H1 (cell line): ENCODE data around the gene IRF2BP2. TPM values are rescaled to one million over a fixed set of nuclear protein-coding genes. Genes with fewer than 3 reads are reported as not detected.
"Not testable (repeated sequence)": the region's sequence is repeated elsewhere in the genome, so short reads cannot be mapped to it uniquely, and the experiment has no call there.

Experiments
- CTCF ChIA-PET: fragments of 300-600 bp; sonication (Branson Sonifier 250); formaldehyde crosslinking; loops from one replicate; lab custom pipeline; 2021; ENCODE audit not compliant: partially characterized antibody; lab: Charles Lee
- POLR2A ChIA-PET: fragments of 300-600 bp; sonication (Branson Sonifier 250); formaldehyde crosslinking; loops from one replicate; lab custom pipeline; 2021; ENCODE audit warnings: inconsistent platforms; ENCODE audit not compliant: partially characterized antibody; lab: Charles Lee
- DNase-seq, 2 experiments: peaks; one replicate each; pipeline versions ENCODE4 v3.0.0 to v3.0.0-alpha.2; 2010 to 2022; ENCODE audit warnings: low spot score in 2 of 2, low read depth in 1 of 2, mixed read lengths in 1 of 2
- FAIRE-seq: peaks from 2 replicates; lab custom pipeline; 2011; peaks lifted over from hg19 to GRCh38; lab: Jason Lieb, UNC
- H2AFZ ChIP-seq: 2 replicates; pipeline ENCODE4 v1.8.1; 2012; ENCODE audit warnings: low read length, inconsistent platforms
- H2AK5ac ChIP-seq: 2 replicates; pipeline ENCODE4 v1.6.1; 2013; ENCODE audit warnings: low read depth, low read length
- H2BK120ac ChIP-seq: replicated peaks from 2 replicates; pipeline ENCODE3; 2013; ENCODE audit warnings: low read depth, low read length, inconsistent platforms
- H2BK12ac ChIP-seq: 2 replicates; pipeline ENCODE4 v1.6.1; 2013; ENCODE audit warnings: low read depth, low read length
- H2BK15ac ChIP-seq: 2 replicates; pipeline ENCODE4 v1.6.1; 2013; ENCODE audit warnings: low read length
- H2BK20ac ChIP-seq: 2 replicates; pipeline ENCODE4 v1.6.1; 2013; ENCODE audit warnings: low read length
- H2BK5ac ChIP-seq: 2 replicates; pipeline ENCODE4 v1.6.1; 2013; ENCODE audit warnings: low read depth, low read length
- H3K14ac ChIP-seq: 2 replicates; pipeline ENCODE4 v1.6.1; 2013; ENCODE audit warnings: inconsistent platforms; ENCODE audit not compliant: insufficient read length
- H3K18ac ChIP-seq: 2 replicates; pipeline ENCODE4 v1.6.1; 2013; ENCODE audit warnings: low read length; ENCODE audit errors: extremely low read depth
- H3K23ac ChIP-seq: 2 replicates; pipeline ENCODE4 v1.6.1; 2013; ENCODE audit warnings: inconsistent platforms; ENCODE audit not compliant: insufficient read length
- H3K23me2 ChIP-seq: 2 replicates; pipeline ENCODE4 v1.6.1; 2013; ENCODE audit warnings: low read depth, low read length
- H3K27ac ChIP-seq: 2 replicates; pipeline ENCODE4 v1.6.1; 2011; ENCODE audit warnings: low read depth, low read length, inconsistent platforms
- H3K27me3 ChIP-seq, 4 experiments: replicated peaks in 1 of 4; 1 replicate in 1 of 4; 2 replicates in 3 of 4; pipeline versions ENCODE4 v1.6.1 to v1.8.1; 2011 to 2013; ENCODE audit warnings: low read length in 3 of 4, mild to moderate bottlenecking in 3 of 4, inconsistent platforms in 2 of 4, mixed read lengths in 2 of 4, moderate library complexity in 1 of 4; ENCODE audit not compliant: control insufficient read depth in 3 of 4, insufficient read depth in 3 of 4; ENCODE audit errors: extremely low read depth in 1 of 4
- H3K36me3 ChIP-seq, 4 experiments: 2 replicates each; pipeline versions ENCODE4 v1.6.1 to v1.8.1; 2011 to 2013; ENCODE audit warnings: mild to moderate bottlenecking in 4 of 4, low read length in 3 of 4, moderate library complexity in 2 of 4, control low read depth in 1 of 4, inconsistent platforms in 1 of 4; ENCODE audit not compliant: insufficient read depth in 4 of 4, control insufficient read depth in 2 of 4
- H3K4ac ChIP-seq: replicated peaks from 2 replicates; pipeline ENCODE3; 2013; ENCODE audit warnings: low read length, low read depth, mixed read lengths, inconsistent platforms; ENCODE audit not compliant: insufficient read length
- H3K4me1 ChIP-seq, 4 experiments: replicated peaks in 1 of 4; 1 replicate in 1 of 4; 2 replicates in 3 of 4; pipeline versions ENCODE4 v1.6.1 to v1.8.1; 2011 to 2013; ENCODE audit warnings: low read length in 3 of 4, inconsistent platforms in 2 of 4, mixed read lengths in 1 of 4; ENCODE audit not compliant: insufficient read depth in 4 of 4, control insufficient read depth in 3 of 4
- H3K4me2 ChIP-seq, 2 experiments: 2 replicates each; pipeline versions ENCODE4 v1.6.1 to v1.8.1; 2011 to 2013; ENCODE audit warnings: low read depth in 2 of 2, low read length in 2 of 2, control low read depth in 1 of 2, inconsistent platforms in 1 of 2, mild to moderate bottlenecking in 1 of 2; ENCODE audit not compliant: insufficient read depth in 1 of 2
- H3K4me3 ChIP-seq, 4 experiments: fragments of 200-600, 300-600 bp in 1 of 4; sonication (generic), shearing (Covaris generic), sonication (Bioruptor Twin) in 1 of 4; 2 replicates each; pipeline versions ENCODE4 v1.5.1 to v1.8.1; 2011 to 2016; ENCODE audit warnings: low read length in 4 of 4, low read depth in 3 of 4, control low read depth in 2 of 4, inconsistent platforms in 2 of 4, mild to moderate bottlenecking in 2 of 4, mixed read lengths in 1 of 4, moderate library complexity in 1 of 4; ENCODE audit not compliant: insufficient read depth in 2 of 4; ENCODE audit errors: extremely low read depth in 1 of 4
- H3K56ac ChIP-seq: replicated peaks from 2 replicates; pipeline ENCODE3; 2013; ENCODE audit warnings: low read depth, mild to moderate bottlenecking, mixed read lengths, low read length, inconsistent platforms; ENCODE audit not compliant: insufficient read length
- H3K79me1 ChIP-seq: 2 replicates; pipeline ENCODE4 v1.6.1; 2013; ENCODE audit warnings: low read depth, low read length, control low read depth
- H3K79me2 ChIP-seq, 2 experiments: 2 replicates each; pipeline versions ENCODE4 v1.6.1 to v1.8.1; 2012 to 2013; ENCODE audit warnings: low read length in 2 of 2, mild to moderate bottlenecking in 2 of 2, inconsistent platforms in 1 of 2; ENCODE audit not compliant: insufficient read depth in 2 of 2, control insufficient read depth in 1 of 2
- H3K9ac ChIP-seq, 4 experiments: replicated peaks in 1 of 4; 1 replicate in 1 of 4; 2 replicates in 3 of 4; pipeline versions ENCODE4 v1.6.1 to v1.8.1; 2011 to 2013; ENCODE audit warnings: low read depth in 3 of 4, low read length in 3 of 4, control low read depth in 2 of 4, mild to moderate bottlenecking in 2 of 4, moderate library complexity in 2 of 4, inconsistent platforms in 1 of 4; ENCODE audit errors: extremely low read depth in 1 of 4
- H3K9me3 ChIP-seq, 2 experiments: 2 replicates each; pipeline versions ENCODE4 v1.6.1 to v1.8.1; 2012 to 2013; ENCODE audit warnings: mild to moderate bottlenecking in 2 of 2, moderate library complexity in 2 of 2, control low read depth in 1 of 2, inconsistent platforms in 1 of 2, low read depth in 1 of 2, low read length in 1 of 2, mixed read lengths in 1 of 2; ENCODE audit not compliant: insufficient read depth in 2 of 2
- H4K20me1 ChIP-seq, 2 experiments: replicated peaks in 1 of 2; 2 replicates each; pipeline versions ENCODE3 to v1.8.1; 2011 to 2013; ENCODE audit warnings: inconsistent platforms in 2 of 2, low read length in 2 of 2, mild to moderate bottlenecking in 1 of 2; ENCODE audit not compliant: insufficient read depth in 2 of 2, control insufficient read depth in 1 of 2
- H4K5ac ChIP-seq: 2 replicates; pipeline ENCODE4 v1.6.1; 2013; ENCODE audit warnings: low read length, low read depth, mixed read lengths, inconsistent platforms; ENCODE audit not compliant: insufficient read length
- H4K8ac ChIP-seq: 2 replicates; pipeline ENCODE4 v1.8.0; 2013; ENCODE audit warnings: mild to moderate bottlenecking, moderate library complexity, low read length, inconsistent platforms; ENCODE audit not compliant: insufficient read depth; ENCODE audit errors: extremely low read depth
- H4K91ac ChIP-seq: replicated peaks from 2 replicates; pipeline ENCODE3; 2013; ENCODE audit warnings: low read length, mixed read lengths, inconsistent platforms; ENCODE audit not compliant: insufficient read length
- WGBS, 2 experiments: shearing (Covaris generic) in 1 of 2; methylation state at CpG; one replicate each; pipeline versions ENCODE4 v1.1.6 to v1.1.7; 2013 to 2015; ENCODE audit warnings: low lambda C conversion rate in 2 of 2, mixed read lengths in 2 of 2, inconsistent platforms in 1 of 2, low coverage in 1 of 2, missing lambda C conversion rate in 1 of 2; ENCODE audit not compliant: insufficient replicate concordance in 2 of 2, insufficient coverage in 1 of 2, insufficient read length in 1 of 2; ENCODE audit errors: extremely low coverage in 1 of 2, missing lambda C conversion rate in 1 of 2; 5-methylcytosine and 5-hydroxymethylcytosine counted together
- polyA plus RNA-seq, 7 experiments: library from polyadenylated mRNA; depleted of rRNA in 3 of 7; stranded (reverse) in 5 of 7; unstranded in 2 of 7; fragments of >200 nt in 5 of 7; fragments of 200-250 nt in 2 of 7; gene quantifications; 1 replicate in 5 of 7; 2 replicates in 1 of 7; 4 replicates in 1 of 7; pipeline versions ENCODE4 v1.2.1 to v1.2.3, GENCODE V29; 2011 to 2013; ENCODE audit warnings: missing spikeins in 2 of 7, mixed read lengths in 2 of 7
- total RNA-seq: library from RNA; stranded (reverse); fragmentation: NEBNext Ultra II Directional; extraction: Animal tissue kit (Norgen Biotek cat#: 25700); gene quantifications from 2 replicates; pipeline ENCODE4 v1.2.1, GENCODE V29; 2021

Gene IRF2BP2
- total and polyA plus RNA-seq, 2 of the 8 experiments (the other 6 are each of a cell fraction or from before 2014, with no cell fraction given), result 24.9 to 67.5 TPM

GRCh38 chr1:234634922-234635321 is 24.9 kb upstream of the IRF2BP2 start:
- H3K4me1 ChIP-seq, H2BK20ac ChIP-seq, FAIRE-seq, H3K9ac ChIP-seq, H3K56ac ChIP-seq, H3K27me3 ChIP-seq, H3K27ac ChIP-seq, H3K18ac ChIP-seq, H4K91ac ChIP-seq, H4K8ac ChIP-seq, H4K5ac ChIP-seq, H2AFZ ChIP-seq, H2BK120ac ChIP-seq, H3K4me2 ChIP-seq, DNase-seq, H2BK12ac ChIP-seq, H3K4ac ChIP-seq, H2BK5ac ChIP-seq, H3K36me3 ChIP-seq, H3K14ac ChIP-seq, H3K79me2 ChIP-seq, H2AK5ac ChIP-seq, H3K23ac ChIP-seq, H3K23me2 ChIP-seq, POLR2A ChIA-PET, H3K4me3 ChIP-seq, H4K20me1 ChIP-seq, H3K79me1 ChIP-seq, H2BK15ac ChIP-seq, H3K9me3 ChIP-seq: not testable (repeated sequence)
- CTCF ChIA-PET, result interaction anchor here (0.9 kb wide), 1 partner anchor 18 kb away, joined by 3 read pairs; no protein-coding TSS in a partner anchor
- 90% methylated on average over 9 of the region's 9 CpGs; no CpG with 5 or more reads in 1 of the 2 experiments for WGBS, 2 experiments
